ENCODE data around the gene STX18. TPM values are rescaled to one million over a fixed set of nuclear protein-coding genes. Genes with fewer than 3 reads are reported as not detected.
"Not testable (repeated sequence)": the region's sequence is repeated elsewhere in the genome, so short reads cannot be mapped to it uniquely, and the experiment has no call there.

Gene STX18
- total RNA-seq, 4 donors from 2014 or later = 9.2 to 56.9 (median 42.1) TPM

DNA sequence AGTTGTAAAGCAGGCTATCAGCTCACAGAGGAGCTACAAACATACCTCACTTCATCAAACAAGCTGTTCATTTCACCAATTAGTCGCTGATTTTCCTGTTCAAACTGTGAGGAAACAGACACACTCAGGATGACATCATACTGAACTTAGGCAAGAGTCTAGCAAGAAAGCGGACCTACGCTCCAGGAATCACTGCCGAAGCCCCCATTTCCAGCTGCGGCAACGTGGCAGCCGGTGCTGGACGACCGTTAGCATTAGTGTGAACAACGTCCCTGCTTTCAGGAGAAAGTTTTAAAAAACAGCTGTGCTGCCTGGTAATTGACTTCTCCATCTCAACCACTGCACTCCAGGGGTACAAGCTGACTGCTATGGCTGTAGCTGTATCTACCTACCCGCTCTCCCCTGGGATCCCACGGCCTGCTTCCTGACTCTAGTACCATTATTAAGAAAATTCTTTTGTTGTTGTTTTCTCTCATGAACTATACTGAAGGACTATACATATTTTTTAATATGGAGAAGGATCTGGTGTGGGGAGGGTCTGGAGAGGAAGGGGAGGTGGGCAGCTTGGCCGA is 116.6 kb downstream of the STX18 start:
- H3K9me3 ChIP-seq = no peaks in the 10 kb centered on the region
- in situ Hi-C loops (cut with MboI; ENCODE audit: low pct_ligation_motif_present in 1 of 4, low pct_unique_long_range_greater_than_20kb in 1 of 4, low sequenced_read_pairs in 3 of 4) = no loop called here
- H3K4me3 ChIP-seq = no peak overlapping the region
- 83 to 95% methylated on average over 2 to 13 of the region's 13 CpGs for WGBS, 2 donors (ENCODE audit: low coverage in 1 of 2)
- no peak overlapping the region for H3K27ac ChIP-seq
- H3K36me3 ChIP-seq = peaks cover 0 to 40% (median 8%) of the 10 kb centered on the region in 4 donors
- no peaks in the 10 kb centered on the region for H3K27me3 ChIP-seq
- TF ChIP-seq, protein P1, sequence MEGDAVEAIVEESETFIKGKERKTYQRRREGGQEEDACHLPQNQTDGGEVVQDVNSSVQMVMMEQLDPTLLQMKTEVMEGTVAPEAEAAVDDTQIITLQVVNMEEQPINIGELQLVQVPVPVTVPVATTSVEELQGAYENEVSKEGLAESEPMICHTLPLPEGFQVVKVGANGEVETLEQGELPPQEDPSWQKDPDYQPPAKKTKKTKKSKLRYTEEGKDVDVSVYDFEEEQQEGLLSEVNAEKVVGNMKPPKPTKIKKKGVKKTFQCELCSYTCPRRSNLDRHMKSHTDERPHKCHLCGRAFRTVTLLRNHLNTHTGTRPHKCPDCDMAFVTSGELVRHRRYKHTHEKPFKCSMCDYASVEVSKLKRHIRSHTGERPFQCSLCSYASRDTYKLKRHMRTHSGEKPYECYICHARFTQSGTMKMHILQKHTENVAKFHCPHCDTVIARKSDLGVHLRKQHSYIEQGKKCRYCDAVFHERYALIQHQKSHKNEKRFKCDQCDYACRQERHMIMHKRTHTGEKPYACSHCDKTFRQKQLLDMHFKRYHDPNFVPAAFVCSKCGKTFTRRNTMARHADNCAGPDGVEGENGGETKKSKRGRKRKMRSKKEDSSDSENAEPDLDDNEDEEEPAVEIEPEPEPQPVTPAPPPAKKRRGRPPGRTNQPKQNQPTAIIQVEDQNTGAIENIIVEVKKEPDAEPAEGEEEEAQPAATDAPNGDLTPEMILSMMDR (IDR thresholded peaks at IDR 0.05) = no peak
- no peak for TF ChIP-seq EP300 (IDR thresholded peaks at IDR 0.05; ENCODE audit: low read depth)
- TF ChIP-seq POLR2A (IDR thresholded peaks at IDR 0.05) = no peak
- no peak for TF ChIP-seq POLR2AphosphoS5 (IDR thresholded peaks at IDR 0.05)
- no peak for DNase-seq
- intact Hi-C loops (cut with DNase I; ENCODE audit: low total_unique reads) = no loop called here
- H3K4me1 ChIP-seq = no peaks in the 10 kb centered on the region

DNA sequence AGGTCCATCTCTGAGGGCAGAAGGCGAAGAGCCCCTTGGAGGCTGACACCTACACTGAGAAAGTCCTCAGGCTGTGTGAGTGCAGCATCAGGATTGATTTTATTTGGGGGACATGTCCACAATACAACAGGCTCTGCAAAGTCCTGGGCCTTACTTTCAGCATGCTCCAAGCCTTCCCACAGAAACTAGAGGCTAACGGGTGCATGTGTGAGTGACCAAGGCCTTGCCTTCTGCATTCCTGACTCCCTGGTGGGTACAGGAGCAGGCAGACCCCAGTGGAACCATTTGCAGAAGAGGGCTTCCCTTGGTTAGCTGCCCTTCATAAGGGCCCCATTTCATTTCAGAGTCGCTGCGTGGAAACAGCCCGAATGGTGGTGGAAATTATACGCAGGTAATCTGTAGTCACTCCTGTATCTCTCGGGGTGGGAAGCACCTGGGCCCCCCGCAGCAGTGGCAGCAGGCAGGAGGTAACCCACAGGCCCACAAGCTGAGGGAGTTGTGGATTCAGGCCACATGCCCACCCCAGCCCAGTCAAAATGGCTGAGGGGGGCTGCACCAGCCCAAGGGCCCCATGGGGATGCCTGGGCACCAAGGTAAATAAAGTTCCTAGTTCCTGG is 117.2 kb downstream of the STX18 start:
- WGBS, 2 donors (ENCODE audit: low coverage in 1 of 2) = 97 to 100% methylated on average over 1 to 8 of the region's 8 CpGs
- intact Hi-C loops (cut with DNase I; ENCODE audit: low total_unique reads) = no loop called here
- Histone ChIP-seq H3K27ac (no peak overlapping the region), H3K4me1 (no peaks in the 10 kb centered on the region), H3K27me3 (no peaks in the 10 kb centered on the region), H3K36me3 (peaks cover 0 to 44% (median 10%) of the 10 kb centered on the region in 4 donors), H3K4me3 (no peak overlapping the region), H3K9me3 (no peaks in the 10 kb centered on the region)
- no peak for TF ChIP-seq POLR2A (IDR thresholded peaks at IDR 0.05)
- in situ Hi-C loops (cut with MboI; ENCODE audit: low pct_ligation_motif_present in 1 of 4, low pct_unique_long_range_greater_than_20kb in 1 of 4, low sequenced_read_pairs in 3 of 4) = no loop called here
- no peak for DNase-seq

DNA sequence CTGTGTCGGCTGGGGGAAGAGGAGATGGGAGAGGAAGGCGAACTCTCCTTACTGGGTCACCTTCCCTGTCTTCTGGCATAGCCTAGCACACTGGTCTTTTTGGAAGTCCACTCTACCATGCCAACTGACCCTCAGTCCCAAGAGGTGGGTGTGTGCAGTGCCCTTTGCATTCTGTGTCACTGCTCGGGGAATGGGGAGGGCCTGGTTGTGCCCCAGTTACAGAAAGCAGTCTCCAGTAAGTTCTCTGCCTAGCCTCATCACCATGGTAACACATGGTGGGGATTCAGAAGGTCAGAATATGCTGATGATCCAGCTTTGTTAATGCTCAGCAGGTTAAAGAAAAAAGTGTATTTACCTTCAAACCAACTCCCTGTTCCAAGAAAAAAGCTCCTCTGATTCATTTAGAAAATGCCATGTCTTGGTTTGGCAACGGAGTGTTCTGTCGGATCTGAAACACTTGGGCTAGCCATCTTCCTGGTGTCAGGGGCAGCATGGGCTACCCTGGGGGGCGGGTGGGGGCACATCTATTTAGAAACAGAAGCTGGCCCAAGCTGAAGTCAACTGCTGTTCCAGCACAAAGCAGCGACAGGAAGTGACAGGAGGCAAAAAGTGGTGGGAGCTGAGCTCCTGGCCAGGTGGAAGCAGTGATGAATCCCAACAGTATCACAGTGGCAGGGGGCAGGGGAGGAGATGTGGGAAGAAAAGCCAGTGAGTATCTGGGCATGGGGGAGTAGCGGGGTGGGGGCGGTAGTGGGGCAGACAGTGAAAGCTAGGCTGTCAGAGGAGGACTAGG is 117.9 kb downstream of the STX18 start:
- DNase-seq = no peak

DNA sequence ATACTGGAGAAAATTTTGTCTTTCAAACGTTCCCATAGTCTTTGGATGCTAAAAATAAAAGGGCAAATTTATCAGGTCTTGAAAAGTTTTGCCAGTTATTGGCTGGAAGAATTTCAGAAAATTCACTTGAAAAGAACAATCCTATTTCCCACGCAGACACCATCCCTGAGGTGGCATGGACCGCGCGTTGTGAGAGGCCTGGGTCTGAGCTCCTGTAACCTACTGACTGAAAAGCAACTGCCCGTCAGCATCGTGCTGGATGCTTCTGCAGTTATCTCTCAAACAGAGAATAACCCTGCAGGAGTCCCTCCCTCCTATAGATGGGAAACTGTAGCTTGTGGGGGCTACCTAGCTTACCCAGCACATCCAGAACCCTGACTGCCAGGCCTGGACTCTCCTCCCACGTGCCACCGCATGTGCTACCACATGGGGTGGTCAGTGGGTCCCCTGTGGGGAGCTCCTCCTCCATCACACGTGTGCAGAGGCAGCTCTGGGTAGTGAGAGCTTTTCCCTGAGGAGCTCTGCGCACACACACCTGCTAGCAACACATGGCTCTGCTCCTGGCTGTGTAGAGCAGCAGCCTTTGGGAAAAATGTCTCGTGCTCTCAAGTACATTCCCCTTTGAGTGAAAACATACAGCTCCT is 118.9 kb downstream of the STX18 start:
- Histone ChIP-seq H3K4me3 (no peak overlapping the region), H3K27me3 (no peaks in the 10 kb centered on the region), H3K9me3 (no peaks in the 10 kb centered on the region), H3K27ac (no peak overlapping the region), H3K36me3 (peaks cover 0 to 48% (median 12%) of the 10 kb centered on the region in 4 donors), H3K4me1 (no peaks in the 10 kb centered on the region)
- WGBS, 2 donors (ENCODE audit: low coverage in 1 of 2) = 67 to 85% methylated on average over 1 to 12 of the region's 12 CpGs
- intact Hi-C loops (cut with DNase I; ENCODE audit: low total_unique reads) = no loop called here
- in situ Hi-C loops (cut with MboI; ENCODE audit: low pct_ligation_motif_present in 1 of 4, low pct_unique_long_range_greater_than_20kb in 1 of 4, low sequenced_read_pairs in 3 of 4) = no loop called here
- no peak for DNase-seq
- TF ChIP-seq POLR2AphosphoS5 (IDR thresholded peaks at IDR 0.05) = no peak
- no peak for TF ChIP-seq POLR2A (IDR thresholded peaks at IDR 0.05)
- TF ChIP-seq, protein P1 (IDR thresholded peaks at IDR 0.05) = no peak

More for the DNA sequence above, 117.9 kb downstream of the STX18 start:
- intact Hi-C loops (cut with DNase I; ENCODE audit: low total_unique reads) = no loop called here
- TF ChIP-seq POLR2A (IDR thresholded peaks at IDR 0.05) = no peak
- TF ChIP-seq, protein P1 (IDR thresholded peaks at IDR 0.05) = no peak
- H3K27ac ChIP-seq = no peak overlapping the region
- H3K4me1 ChIP-seq = no peaks in the 10 kb centered on the region
- H3K27me3 ChIP-seq = no peaks in the 10 kb centered on the region
- H3K9me3 ChIP-seq = no peaks in the 10 kb centered on the region
- in situ Hi-C loops (cut with MboI; ENCODE audit: low pct_ligation_motif_present in 1 of 4, low pct_unique_long_range_greater_than_20kb in 1 of 4, low sequenced_read_pairs in 3 of 4) = no loop called here
- H3K36me3 ChIP-seq = peaks cover 0 to 45% (median 12%) of the 10 kb centered on the region in 4 donors
- WGBS, 2 donors (ENCODE audit: low coverage in 1 of 2) = 87 to 92% methylated on average over 8 to 9 of the region's 9 CpGs
- H3K4me3 ChIP-seq = no peak overlapping the region

DNA sequence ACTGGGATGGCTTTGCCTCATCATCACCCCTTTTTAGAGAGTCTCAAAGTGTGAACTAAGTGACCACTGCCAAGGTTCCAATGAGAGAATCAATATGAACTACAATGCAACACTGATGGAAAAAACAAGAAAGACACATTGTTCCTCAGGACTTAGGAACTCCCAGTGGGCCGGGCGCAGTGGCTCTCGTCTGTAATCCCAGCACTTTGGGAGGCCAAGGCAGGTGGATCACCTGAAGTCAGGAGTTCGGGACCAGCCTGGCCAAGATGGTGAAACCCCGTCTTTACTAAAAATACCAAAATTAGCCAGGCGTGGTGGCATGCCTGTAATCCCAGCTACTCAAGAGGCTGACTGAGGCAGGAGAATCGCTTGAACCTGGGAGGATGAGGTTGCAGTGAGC is 119.7 kb downstream of the STX18 start:
- in situ Hi-C loops (cut with MboI; ENCODE audit: low pct_ligation_motif_present in 1 of 4, low pct_unique_long_range_greater_than_20kb in 1 of 4, low sequenced_read_pairs in 3 of 4); H3K27ac ChIP-seq; H3K4me3 ChIP-seq; DNase-seq; H3K9me3 ChIP-seq; H3K27me3 ChIP-seq; H3K4me1 ChIP-seq; intact Hi-C loops (cut with DNase I; ENCODE audit: low total_unique reads): not testable (repeated sequence)
- whole genome bisulfite sequencing, 2 donors (ENCODE audit: low coverage in 1 of 2) = 96 to 100% methylated on average over 3 to 7 of the region's 7 CpGs
- H3K36me3 ChIP-seq = peaks cover 0 to 48% (median 12%) of the 10 kb centered on the region in 4 donors
